Fibroblast of villous mesenchyme (primary cell): ENCODE data around the gene CYP24A1. TPM values are rescaled to one million over a fixed set of nuclear protein-coding genes. Genes with fewer than 3 reads are reported as not detected.

Experiments used
- DNase-seq: peaks from one replicate; pipeline ENCODE4 v3.0.0-alpha.2; 2010; ENCODE audit warnings: low read depth
- H3K4me3 ChIP-seq: 2 replicates; pipeline ENCODE4 v1.5.1; 2011; ENCODE audit warnings: low read depth, mild to moderate bottlenecking, low read length
- CTCF ChIP-seq: IDR thresholded peaks from 2 replicates; pipeline ENCODE4 v1.5.1; 2012; ENCODE audit warnings: low read depth, mild to moderate bottlenecking, low read length; ENCODE audit not compliant: insufficient read depth
- total RNA-seq: library from RNA; depleted of rRNA; stranded (reverse); fragments of >200 nt; gene quantifications from 2 replicates; pipeline ENCODE4 v1.2.3, GENCODE V29; 2012

CYP24A1 gene
- total RNA-seq, 1 donor = not detected

GRCh38 chr20:54107600-54108325 lies 66.0 kb downstream of the CYP24A1 start:
- no peak for TF ChIP-seq CTCF
- H3K4me3 ChIP-seq = no peak overlapping the region
- no peak for DNase-seq

GRCh38 chr20:54107181-54107580 lies 66.6 kb downstream of the CYP24A1 start:
- no peak overlapping the region for H3K4me3 ChIP-seq
- TF ChIP-seq CTCF = no peak
- no peak for DNase-seq

- H3K4me3 ChIP-seq = no peak overlapping the region
- DNase-seq = no peak
- no peak for TF ChIP-seq CTCF
Observed at GRCh38 chr20:54106162-54106561, 67.6 kb downstream of the CYP24A1 start.

- no peak overlapping the region for H3K4me3 ChIP-seq
- TF ChIP-seq CTCF = no peak
- DNase-seq = no peak
Observed at GRCh38 chr20:54105653-54106052, 68.1 kb downstream of the CYP24A1 start.

GRCh38 chr20:54104781-54105180 lies 69.0 kb downstream of the CYP24A1 start:
- no peak for DNase-seq
- TF ChIP-seq CTCF = no peak
- no peak overlapping the region for H3K4me3 ChIP-seq

GRCh38 chr20:54103762-54104600 lies 69.8 kb downstream of the CYP24A1 start:
- no peak for DNase-seq
- TF ChIP-seq CTCF = no peak
- no peak overlapping the region for H3K4me3 ChIP-seq

Other genes starting within 250 kb of the CYP24A1 start
- under 0.01 TPM in 2 replicates for gene BCAS1, start 103.4 kb downstream of the CYP24A1 start, total RNA-seq
- 82.0 and 130 TPM in 2 replicates for gene PFDN4, start 34.1 kb upstream of the CYP24A1 start, total RNA-seq